CD4-positive, alpha-beta T cell (primary cell): Measurements from ENCODE around the gene CCBE1. TPM values are rescaled to one million over a fixed set of nuclear protein-coding genes. Genes with fewer than 3 reads are reported as not detected.

Source experiments
- ATAC-seq: fragments of 200-7000 bp; cut with Tn5 transposase; one replicate; pipeline ENCODE4 v1.10.0; 2022; ENCODE audit warnings: mild to moderate bottlenecking; ENCODE audit not compliant: poor library complexity
- CTCF ChIA-PET: fragments of 350-600 bp; sonication (Branson Sonifier 250); formaldehyde crosslinking; loops from one replicate; lab custom pipeline; 2021; ENCODE audit warnings: antibody characterized with exemption, inconsistent platforms; lab: Charles Lee
- POLR2A ChIA-PET: fragments of 350-600 bp; sonication (Branson Sonifier 250); formaldehyde crosslinking; loops from one replicate; lab custom pipeline; 2021; ENCODE audit warnings: antibody characterized with exemption, inconsistent platforms; lab: Charles Lee
- DNase-seq, 14 experiments: peaks; one replicate each; pipeline ENCODE4 v3.0.0-alpha.2; 2013 to 2020; ENCODE audit warnings: mixed read lengths in 2 of 14
- H3K27ac ChIP-seq, 2 donors: one replicate each; pipeline versions ENCODE4 v1.5.1 to v1.7.0; 2013; ENCODE audit warnings: low read length in 2 of 2, low read depth in 1 of 2, mild to moderate bottlenecking in 1 of 2
- H3K27me3 ChIP-seq, 2 experiments: 1 replicate in 1 of 2; 2 replicates in 1 of 2; pipeline versions ENCODE4 v1.6.1 to v1.7.0; 2013; ENCODE audit warnings: low read length in 2 of 2, control low read depth in 1 of 2, mild to moderate bottlenecking in 1 of 2, moderate library complexity in 1 of 2; ENCODE audit not compliant: insufficient read depth in 2 of 2, control insufficient read depth in 1 of 2
- H3K36me3 ChIP-seq: one replicate; pipeline ENCODE4 v1.6.1; 2013; ENCODE audit warnings: low read length, control low read depth; ENCODE audit not compliant: insufficient read depth
- H3K4me1 ChIP-seq: one replicate; pipeline ENCODE4 v1.6.1; 2013; ENCODE audit warnings: low read length, control low read depth; ENCODE audit not compliant: insufficient read depth
- H3K4me3 ChIP-seq: one replicate; pipeline ENCODE4 v1.5.1; 2013; ENCODE audit warnings: mild to moderate bottlenecking, low read length, moderate library complexity
- H3K9me3 ChIP-seq, 2 experiments: 1 replicate in 1 of 2; 2 replicates in 1 of 2; pipeline versions ENCODE4 v1.6.1 to v1.7.0; 2013; ENCODE audit warnings: low read length in 2 of 2, mild to moderate bottlenecking in 2 of 2, control low read depth in 1 of 2, moderate library complexity in 1 of 2; ENCODE audit not compliant: control insufficient read depth in 1 of 2, insufficient read depth in 1 of 2
- H3K27ac Mint-ChIP-seq: one replicate; pipeline ENCODE4 v1.8.0; 2020; ENCODE audit warnings: mixed read lengths
- H3K27me3 Mint-ChIP-seq: one replicate; pipeline ENCODE4 v1.8.0; 2021; ENCODE audit warnings: mixed read lengths
- H3K36me3 Mint-ChIP-seq: one replicate; pipeline ENCODE4 v1.8.0; 2021; ENCODE audit warnings: low read depth, mixed read lengths
- H3K4me1 Mint-ChIP-seq: one replicate; pipeline ENCODE4 v1.8.0; 2021; ENCODE audit warnings: low read depth, mixed read lengths
- H3K4me3 Mint-ChIP-seq: one replicate; pipeline ENCODE4 v1.8.0; 2020; ENCODE audit warnings: mild to moderate bottlenecking, mixed read lengths
- H3K9me3 Mint-ChIP-seq: one replicate; pipeline ENCODE4 v1.8.0; 2020; ENCODE audit warnings: mixed read lengths
- CTCF ChIP-seq: fragments of 200-600 bp; IDR thresholded peaks from one replicate; pipeline ENCODE4 v1.8.0; 2022; ENCODE audit warnings: antibody characterized with exemption, mild to moderate bottlenecking
- intact Hi-C, 2 experiments: fragments of 100-400 bp; cut with DNase I in 1 of 2; cut with micrococcal nuclease in 1 of 2; formaldehyde crosslinking; loops; one replicate each; pipeline versions ENCODE4 v1.15.1 to v1.9.0; 2023 to 2025; cut with DNase I, micrococcal nuclease
- total RNA-seq, 174 experiments: library from RNA in 2 of 174; stranded (reverse) in 2 of 174; gene quantifications; one replicate each; pipeline ENCODE4 v1.2.3 and lab custom pipeline; 2021 to 2026

The CCBE1 gene
- total RNA-seq, 2 experiments from 2014 or later = not detected

- no peak overlapping the region for H3K27ac Mint-ChIP-seq
- Histone ChIP-seq H3K27ac (no peak overlapping the region), H3K4me3 (no peak overlapping the region), H3K9me3 (no peaks in the 10 kb centered on the region), H3K27me3 (no peaks in the 10 kb centered on the region), H3K4me1 (no peaks in the 10 kb centered on the region), H3K36me3 (no peaks in the 10 kb centered on the region)
- no peak for TF ChIP-seq CTCF
- ChIA-PET POLR2A (no interaction called here), CTCF (no interaction called here)
- intact Hi-C loops = no loop called here
- H3K4me1 Mint-ChIP-seq = no peaks in the 10 kb centered on the region
- no peak overlapping the region for H3K4me3 Mint-ChIP-seq
- H3K9me3 Mint-ChIP-seq = no peaks in the 10 kb centered on the region
- peaks cover 43% of the 10 kb centered on the region for H3K27me3 Mint-ChIP-seq
- H3K36me3 Mint-ChIP-seq = no peaks in the 10 kb centered on the region
- no peak for ATAC-seq
- no peak for DNase-seq
These were observed 11.0 kb downstream of the CCBE1 start for GRCh38 chr18:59686260-59686659.

- H3K4me3 ChIP-seq = no peak overlapping the region
- H3K4me1 ChIP-seq = no peaks in the 10 kb centered on the region
- H3K36me3 ChIP-seq = no peaks in the 10 kb centered on the region
- Mint-ChIP-seq H3K27ac (no peak overlapping the region), H3K4me1 (no peaks in the 10 kb centered on the region), H3K36me3 (no peaks in the 10 kb centered on the region), H3K4me3 (no peak overlapping the region), H3K27me3 (peaks cover 36% of the 10 kb centered on the region), H3K9me3 (no peaks in the 10 kb centered on the region)
- H3K27me3 ChIP-seq = no peaks in the 10 kb centered on the region
- intact Hi-C loops = no loop called here
- H3K27ac ChIP-seq = no peak overlapping the region
- ChIA-PET CTCF (no interaction called here), POLR2A (no interaction called here)
- no peaks in the 10 kb centered on the region for H3K9me3 ChIP-seq
- DNase-seq (no peak), ATAC-seq (no peak)
- TF ChIP-seq CTCF = no peak
These were observed 11.7 kb downstream of the CCBE1 start for GRCh38 chr18:59685501-59685900.

- TF ChIP-seq CTCF = no peak
- no peaks in the 10 kb centered on the region for H3K36me3 Mint-ChIP-seq
- ChIA-PET POLR2A (no interaction called here), CTCF (no interaction called here)
- Histone ChIP-seq H3K27ac (no peak overlapping the region), H3K4me1 (no peaks in the 10 kb centered on the region), H3K27me3 (no peaks in the 10 kb centered on the region), H3K36me3 (no peaks in the 10 kb centered on the region), H3K4me3 (no peak overlapping the region), H3K9me3 (no peaks in the 10 kb centered on the region)
- no peak overlapping the region for H3K27ac Mint-ChIP-seq
- DNase-seq = no peak
- intact Hi-C loops = no loop called here
- no peak overlapping the region for H3K4me3 Mint-ChIP-seq
- H3K9me3 Mint-ChIP-seq = no peaks in the 10 kb centered on the region
- H3K27me3 Mint-ChIP-seq = peaks cover 29% of the 10 kb centered on the region
- no peaks in the 10 kb centered on the region for H3K4me1 Mint-ChIP-seq
- no peak for ATAC-seq
These were observed 12.4 kb downstream of the CCBE1 start for GRCh38 chr18:59684777-59685176.
